HCT116 (cell line): Measurements from ENCODE around the gene RHOU.

Experiments
- EZH2 ChIP-seq: fragments of 200-600 bp; sonication (generic); IDR thresholded peaks from 2 replicates; pipeline ENCODE4 v1.6.1; 2017; ENCODE audit warnings: antibody characterized with exemption, mixed run types
- FOSL1 ChIP-seq: IDR thresholded peaks from 2 replicates; pipeline ENCODE4 v1.6.1; 2012; ENCODE audit warnings: low read depth
- RAD21 ChIP-seq: IDR thresholded peaks from 2 replicates; pipeline ENCODE4 v1.6.1; 2012; ENCODE audit warnings: low read depth, mild to moderate bottlenecking
- SP1 ChIP-seq: IDR thresholded peaks from 2 replicates; pipeline ENCODE4 v1.6.1; 2012; ENCODE audit warnings: low read depth
- SRF ChIP-seq: IDR thresholded peaks from 2 replicates; pipeline ENCODE4 v1.6.1; 2012; ENCODE audit warnings: low read depth
- TF ChIP-seq, protein P1 (sequence below), 3 experiments: fragments of 200-600 bp in 1 of 3; sonication (generic) in 1 of 3; IDR thresholded peaks in 2 of 3; conservative IDR thresholded peaks in 1 of 3; 2 replicates each; pipeline ENCODE4 v1.5.1; 2012 to 2017; ENCODE audit warnings: low read depth in 2 of 3, low read length in 2 of 3, antibody characterized with exemption in 1 of 3, borderline replicate concordance in 1 of 3, control low read depth in 1 of 3, mild to moderate bottlenecking in 1 of 3, mixed read lengths in 1 of 3, mixed run types in 1 of 3, moderate library complexity in 1 of 3; ENCODE audit not compliant: insufficient read depth in 1 of 3
- TF ChIP-seq, protein P2 (sequence below): IDR thresholded peaks from 2 replicates; pipeline ENCODE4 v1.6.1; 2012

DNA sequence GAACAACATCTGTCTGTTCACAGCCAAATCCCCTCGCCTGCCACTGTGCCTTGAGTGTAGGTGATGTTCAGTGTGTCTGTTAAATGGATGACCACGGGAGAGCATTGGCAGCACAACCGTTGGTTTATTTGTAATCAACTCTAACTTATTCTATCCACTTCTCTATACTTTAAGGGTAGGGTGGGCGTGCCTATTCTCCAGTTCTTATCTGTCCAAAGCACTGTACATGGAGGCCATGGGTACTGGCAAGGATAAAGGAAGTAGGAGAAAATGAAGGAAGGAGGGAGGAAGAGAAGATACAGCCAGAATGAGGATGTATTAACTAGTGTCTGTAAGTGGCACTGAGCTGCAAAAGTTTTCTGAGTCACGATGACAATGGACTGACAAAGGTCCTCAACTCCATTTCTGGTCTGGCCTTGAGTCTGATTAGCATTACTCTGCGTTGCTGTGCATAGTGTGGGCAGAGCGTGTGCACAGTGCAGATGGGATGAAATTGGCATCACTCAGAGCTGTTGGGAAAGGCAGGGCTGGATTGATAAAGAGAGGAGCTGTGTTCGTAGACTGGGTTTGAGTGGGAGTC is 7.1 kb downstream of the RHOU start:
- TF ChIP-seq SP1: no peak
- no peak for TF ChIP-seq SRF
- no peak for TF ChIP-seq FOSL1
- no peak for TF ChIP-seq RAD21
- TF ChIP-seq, protein P1, sequence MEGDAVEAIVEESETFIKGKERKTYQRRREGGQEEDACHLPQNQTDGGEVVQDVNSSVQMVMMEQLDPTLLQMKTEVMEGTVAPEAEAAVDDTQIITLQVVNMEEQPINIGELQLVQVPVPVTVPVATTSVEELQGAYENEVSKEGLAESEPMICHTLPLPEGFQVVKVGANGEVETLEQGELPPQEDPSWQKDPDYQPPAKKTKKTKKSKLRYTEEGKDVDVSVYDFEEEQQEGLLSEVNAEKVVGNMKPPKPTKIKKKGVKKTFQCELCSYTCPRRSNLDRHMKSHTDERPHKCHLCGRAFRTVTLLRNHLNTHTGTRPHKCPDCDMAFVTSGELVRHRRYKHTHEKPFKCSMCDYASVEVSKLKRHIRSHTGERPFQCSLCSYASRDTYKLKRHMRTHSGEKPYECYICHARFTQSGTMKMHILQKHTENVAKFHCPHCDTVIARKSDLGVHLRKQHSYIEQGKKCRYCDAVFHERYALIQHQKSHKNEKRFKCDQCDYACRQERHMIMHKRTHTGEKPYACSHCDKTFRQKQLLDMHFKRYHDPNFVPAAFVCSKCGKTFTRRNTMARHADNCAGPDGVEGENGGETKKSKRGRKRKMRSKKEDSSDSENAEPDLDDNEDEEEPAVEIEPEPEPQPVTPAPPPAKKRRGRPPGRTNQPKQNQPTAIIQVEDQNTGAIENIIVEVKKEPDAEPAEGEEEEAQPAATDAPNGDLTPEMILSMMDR (IDR thresholded peaks at IDR 0.05 in 2 of 3, conservative IDR thresholded peaks at IDR 0.05 in 1 of 3; ENCODE audit: borderline replicate concordance in 1 of 3, insufficient read depth in 1 of 3, low read depth in 2 of 3, low read length in 2 of 3): no peak
- TF ChIP-seq, protein P2, sequence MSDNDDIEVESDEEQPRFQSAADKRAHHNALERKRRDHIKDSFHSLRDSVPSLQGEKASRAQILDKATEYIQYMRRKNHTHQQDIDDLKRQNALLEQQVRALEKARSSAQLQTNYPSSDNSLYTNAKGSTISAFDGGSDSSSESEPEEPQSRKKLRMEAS: no peak
- no peak for TF ChIP-seq EZH2
